ENCODE data around the gene FCRL2.

DNA sequence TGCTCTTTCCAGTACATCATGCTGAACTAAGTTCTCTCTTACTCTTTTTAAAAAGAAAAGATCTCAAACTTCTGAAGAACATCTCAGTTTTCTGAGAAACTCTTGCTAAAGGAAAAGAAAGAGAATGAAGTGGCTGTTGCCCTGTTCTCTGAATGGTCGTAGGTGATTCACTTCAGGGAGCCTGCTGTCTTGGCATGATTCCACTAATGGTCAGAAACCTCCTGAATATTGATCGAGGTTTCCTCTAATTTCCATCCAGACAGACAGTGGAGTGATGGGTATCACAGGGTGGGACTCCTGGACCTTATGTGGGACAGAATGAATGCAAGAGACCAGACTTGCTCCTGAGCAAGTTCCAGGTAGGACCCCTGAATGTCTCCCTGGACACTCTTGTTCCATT lies 2.5 kb downstream of the FCRL2 start:
- no peak for TF ChIP-seq EP300 (IDR thresholded peaks at IDR 0.05)
- TF ChIP-seq, protein P1, sequence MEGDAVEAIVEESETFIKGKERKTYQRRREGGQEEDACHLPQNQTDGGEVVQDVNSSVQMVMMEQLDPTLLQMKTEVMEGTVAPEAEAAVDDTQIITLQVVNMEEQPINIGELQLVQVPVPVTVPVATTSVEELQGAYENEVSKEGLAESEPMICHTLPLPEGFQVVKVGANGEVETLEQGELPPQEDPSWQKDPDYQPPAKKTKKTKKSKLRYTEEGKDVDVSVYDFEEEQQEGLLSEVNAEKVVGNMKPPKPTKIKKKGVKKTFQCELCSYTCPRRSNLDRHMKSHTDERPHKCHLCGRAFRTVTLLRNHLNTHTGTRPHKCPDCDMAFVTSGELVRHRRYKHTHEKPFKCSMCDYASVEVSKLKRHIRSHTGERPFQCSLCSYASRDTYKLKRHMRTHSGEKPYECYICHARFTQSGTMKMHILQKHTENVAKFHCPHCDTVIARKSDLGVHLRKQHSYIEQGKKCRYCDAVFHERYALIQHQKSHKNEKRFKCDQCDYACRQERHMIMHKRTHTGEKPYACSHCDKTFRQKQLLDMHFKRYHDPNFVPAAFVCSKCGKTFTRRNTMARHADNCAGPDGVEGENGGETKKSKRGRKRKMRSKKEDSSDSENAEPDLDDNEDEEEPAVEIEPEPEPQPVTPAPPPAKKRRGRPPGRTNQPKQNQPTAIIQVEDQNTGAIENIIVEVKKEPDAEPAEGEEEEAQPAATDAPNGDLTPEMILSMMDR (IDR thresholded peaks at IDR 0.05) = no peak
- no peak for TF ChIP-seq POLR2AphosphoS5 (IDR thresholded peaks at IDR 0.05)

Measured in upper lobe of left lung (tissue), 4 donors.